ENCODE data around the gene ZDHHC19.
"Not testable (repeated sequence)": the region's sequence is repeated elsewhere in the genome, so short reads cannot be mapped to it uniquely, and the experiment has no call there.

The ZDHHC19 gene

GRCh38 chr3:196177567-196177966 is 33.6 kb downstream of the ZDHHC19 start:
- no peak for DNase-seq

- no peak for DNase-seq
Measured at GRCh38 chr3:196175722-196176121, 35.5 kb downstream of the ZDHHC19 start.

GRCh38 chr3:196175116-196175625 is 36.0 kb downstream of the ZDHHC19 start:
- DNase-seq, result no peak

- DNase-seq, result no peak
Measured at GRCh38 chr3:196174652-196175051, 36.5 kb downstream of the ZDHHC19 start.

DNA sequence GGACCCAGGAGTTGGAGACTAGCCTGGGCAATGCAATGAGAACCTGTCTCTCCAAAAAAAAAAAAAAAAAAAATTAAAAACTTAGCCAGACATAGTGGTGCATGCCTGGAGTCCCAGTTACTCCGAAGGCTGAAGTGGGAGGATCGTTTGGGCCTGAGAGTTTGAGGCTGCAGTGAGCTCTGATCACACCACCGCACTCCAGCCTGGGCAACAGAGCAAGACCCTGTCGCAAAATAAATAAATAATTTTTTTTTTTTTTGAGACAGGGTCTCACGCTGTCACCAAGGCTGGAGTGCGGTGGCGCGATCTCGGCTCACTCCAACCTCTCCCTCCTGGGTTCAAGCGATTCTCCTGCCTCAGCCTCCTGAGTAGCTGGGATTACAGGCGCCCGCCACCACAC is 40.9 kb downstream of the ZDHHC19 start:
- DNase-seq, result not testable (repeated sequence)

GRCh38 chr3:196169836-196170240 is 41.4 kb downstream of the ZDHHC19 start:
- DNase-seq, result peak in 1 of 2 donors; percentile 42

- no peak for DNase-seq
Measured at GRCh38 chr3:196168808-196169391, 42.3 kb downstream of the ZDHHC19 start.

GRCh38 chr3:196166741-196167140 is 44.5 kb downstream of the ZDHHC19 start:
- DNase-seq, result no peak

DNA sequence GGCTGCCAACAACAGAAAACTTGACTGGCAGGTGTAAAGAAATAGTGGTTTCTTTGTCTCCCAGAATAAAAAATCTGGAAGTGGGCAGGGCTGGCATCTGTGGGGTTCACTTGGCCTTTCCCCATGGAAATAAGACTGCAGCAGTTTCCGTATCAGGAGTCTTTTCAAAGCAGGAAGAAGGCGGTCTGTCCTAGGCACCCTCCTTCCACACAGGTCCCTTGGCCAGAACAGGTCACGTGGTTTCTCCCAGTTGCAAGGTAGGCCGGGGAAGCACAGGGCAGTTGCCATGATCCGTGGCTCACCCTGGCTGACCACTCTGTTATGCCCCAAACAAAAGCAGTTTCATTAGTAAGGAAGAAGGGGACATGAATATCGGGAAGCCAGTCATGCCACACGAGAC is 45.4 kb downstream of the ZDHHC19 start:
- DNase-seq, result no peak

GRCh38 chr3:196165006-196165575 is 46.1 kb downstream of the ZDHHC19 start:
- not testable (repeated sequence) for DNase-seq

GRCh38 chr3:196164576-196164975 is 46.6 kb downstream of the ZDHHC19 start:
- no peak for DNase-seq

DNA sequence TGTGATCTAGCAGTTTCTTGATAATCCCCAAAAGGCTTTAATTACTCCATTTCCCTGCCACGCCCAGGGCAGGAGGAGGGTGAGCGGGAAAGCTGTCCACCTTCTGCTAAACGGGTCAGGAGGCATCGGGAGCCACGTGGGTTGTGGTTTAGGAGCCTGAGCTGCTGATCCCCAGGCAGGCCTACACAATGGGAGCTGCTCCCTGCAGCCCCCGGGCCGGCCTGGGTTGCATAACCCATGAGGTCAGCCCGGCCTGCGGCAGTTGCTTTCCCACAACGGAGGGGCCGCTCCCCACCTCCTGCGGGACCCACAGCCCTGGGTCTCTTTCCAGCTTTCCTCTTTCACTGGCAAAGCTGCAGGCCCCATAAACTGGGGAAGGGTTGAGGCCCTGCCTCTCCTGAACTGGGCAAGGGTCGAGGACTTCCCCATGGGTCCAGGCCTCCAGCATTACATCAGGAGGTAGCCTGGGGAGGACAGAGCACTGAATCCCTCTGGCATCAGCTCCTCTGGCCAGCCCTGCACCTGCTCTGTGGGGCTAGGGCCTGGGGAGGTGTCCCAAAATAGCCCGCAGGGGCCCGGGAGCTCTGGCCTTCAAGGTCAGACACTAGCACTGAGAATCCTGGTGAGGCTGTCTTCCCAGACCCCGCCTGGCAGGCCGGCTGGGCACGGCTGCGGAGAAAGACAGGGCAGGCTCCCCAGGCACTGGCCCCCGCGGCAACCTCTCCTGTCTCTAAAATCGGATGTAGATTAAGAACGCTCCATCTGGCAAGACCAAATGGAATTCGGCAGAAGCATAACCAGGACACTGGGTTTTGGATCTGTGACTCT is 47.3 kb downstream of the ZDHHC19 start:
- no peak for DNase-seq

- no peak for DNase-seq
Measured at GRCh38 chr3:196163212-196163611, 48.0 kb downstream of the ZDHHC19 start.

GRCh38 chr3:196162679-196163078 is 48.5 kb downstream of the ZDHHC19 start:
- no peak for DNase-seq

- peak; percentile 44 to 73 for DNase-seq
Measured at GRCh38 chr3:196159952-196160804, 51.0 kb downstream of the ZDHHC19 start.

DNA sequence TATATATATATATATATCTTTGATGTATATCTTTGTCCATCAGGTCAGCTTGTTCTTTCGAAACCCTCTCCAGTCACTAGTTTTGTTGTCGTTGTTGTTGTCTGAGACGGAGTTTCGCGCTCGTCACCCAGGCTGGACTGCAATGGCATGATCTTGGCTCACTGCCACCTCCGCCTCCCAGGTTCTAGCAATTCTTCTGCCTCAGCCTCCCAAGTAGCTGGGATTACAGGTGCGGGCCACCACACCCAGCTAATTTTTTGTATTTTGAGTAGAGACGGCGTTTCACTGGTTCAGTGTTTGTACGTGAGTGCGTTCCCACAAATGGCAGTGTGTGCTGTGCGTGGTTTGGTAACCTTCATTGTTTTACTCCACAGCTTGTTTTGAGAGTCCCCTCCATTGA is 51.7 kb downstream of the ZDHHC19 start:
- no peak for DNase-seq

GRCh38 chr3:196156160-196156559 is 55.0 kb downstream of the ZDHHC19 start:
- no peak for DNase-seq

DNA sequence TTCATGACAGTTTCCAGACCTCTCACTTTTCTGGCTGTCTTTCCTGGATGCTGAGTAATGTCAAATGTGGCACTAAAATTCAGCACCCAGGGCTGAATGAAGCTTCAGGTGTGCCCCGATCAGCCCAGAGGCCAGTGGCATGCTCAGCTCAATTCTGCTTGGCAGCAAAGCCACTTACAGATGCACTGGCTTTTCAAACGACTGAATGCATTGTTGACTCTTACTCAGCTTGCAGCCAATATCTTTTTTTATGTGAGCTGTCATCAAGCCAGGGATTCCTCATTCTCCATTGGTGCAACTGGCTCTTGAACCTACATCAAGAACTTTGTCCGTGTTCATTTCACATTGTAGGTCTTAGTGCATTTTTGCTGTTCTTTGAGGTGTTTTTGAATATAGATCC is 60.7 kb downstream of the ZDHHC19 start:
- DNase-seq, result no peak

DNA sequence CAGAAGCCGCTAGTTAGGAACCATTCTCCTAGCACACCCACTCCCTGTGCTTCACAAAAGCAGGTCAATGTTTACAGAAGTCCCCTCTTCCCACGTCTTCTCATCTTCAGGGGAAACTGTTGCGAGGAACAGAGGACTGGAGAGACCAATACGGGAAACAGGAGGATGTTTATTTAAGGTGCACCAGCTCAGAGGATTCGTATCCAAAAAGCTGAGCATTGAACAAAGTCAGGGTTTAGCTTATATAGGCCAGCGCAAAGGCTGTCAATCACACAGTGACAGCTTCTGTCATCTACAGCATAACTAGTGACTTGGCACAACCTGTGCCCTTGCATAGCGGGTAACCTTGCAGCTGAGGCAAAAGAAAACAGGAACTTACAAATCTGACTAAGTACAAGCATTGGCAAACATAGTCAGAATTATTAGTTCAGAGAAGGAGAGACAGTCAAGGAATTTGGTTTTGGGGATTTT is 61.3 kb downstream of the ZDHHC19 start:
- DNase-seq, result no peak

DNA sequence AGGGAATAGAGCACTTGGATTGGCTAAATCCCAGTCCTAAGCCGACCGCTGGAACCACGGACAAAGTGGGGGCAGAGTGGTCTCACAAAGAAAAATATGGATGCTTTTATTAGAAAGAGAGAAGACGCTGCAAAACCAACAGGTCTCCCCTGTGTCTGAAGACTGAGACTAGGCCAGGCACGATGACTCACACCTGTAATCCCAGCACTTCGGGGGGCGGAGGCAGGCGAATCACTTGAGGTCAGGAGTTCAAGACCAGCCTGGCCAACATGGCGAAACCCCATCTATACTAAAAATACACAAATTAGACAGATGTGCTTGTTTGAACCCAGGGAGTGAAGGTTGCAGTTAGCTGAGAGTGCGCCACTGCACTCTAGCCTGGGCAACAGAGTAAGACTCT is 61.8 kb downstream of the ZDHHC19 start:
- DNase-seq, result no peak
